Stomach (tissue), 4 donors: ENCODE results near the gene CRABP2.

ENCODE experiments used
- EP300 ChIP-seq: sonication (generic); formaldehyde crosslinking; IDR thresholded peaks from one replicate; pipeline ENCODE4 v1.6.1; 2017; ENCODE audit warnings: antibody characterized with exemption
- POLR2A ChIP-seq, 4 donors: fragments of 450-650 bp; IDR thresholded peaks; one replicate each; pipeline ENCODE4 v1.6.1; 2016; ENCODE audit warnings: antibody characterized with exemption in 4 of 4, control low read depth in 2 of 4, mild to moderate bottlenecking in 1 of 4, moderate library complexity in 1 of 4
- POLR2AphosphoS5 ChIP-seq, 3 donors: sonication (generic); formaldehyde crosslinking; IDR thresholded peaks; one replicate each; pipeline ENCODE4 v1.6.1; 2016; ENCODE audit warnings: antibody characterized with exemption in 3 of 3
- TF ChIP-seq, protein P1 (sequence below), 7 experiments: fragments of 450-650 bp in 4 of 7; fragments of 200-600 bp in 3 of 7; sonication (generic) in 3 of 7; IDR thresholded peaks; one replicate each; pipeline ENCODE4 v1.5.1; 2016 to 2019; ENCODE audit warnings: antibody characterized with exemption in 7 of 7, control low read depth in 2 of 7, mild to moderate bottlenecking in 1 of 7

DNA sequence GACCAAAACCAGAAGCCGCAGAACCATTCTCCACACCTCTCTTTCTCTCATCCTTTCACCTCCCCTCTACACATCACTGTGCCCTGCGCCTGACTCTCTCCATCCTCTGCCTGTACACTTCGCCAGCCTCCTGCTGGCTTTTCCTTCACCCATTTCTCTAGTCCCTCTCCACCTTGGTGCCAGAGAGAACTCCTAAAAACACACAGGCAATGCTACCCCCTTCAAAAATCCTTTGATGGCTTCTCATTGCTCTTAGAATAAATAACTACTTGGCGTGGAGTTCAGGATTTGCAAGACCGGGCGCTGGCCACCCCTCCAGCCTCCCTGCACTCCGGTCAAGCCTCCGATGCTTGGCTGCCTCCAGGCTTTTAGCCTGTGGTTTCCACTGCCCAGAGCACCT is 8.6 kb downstream of the CRABP2 start:
- TF ChIP-seq, protein P1, sequence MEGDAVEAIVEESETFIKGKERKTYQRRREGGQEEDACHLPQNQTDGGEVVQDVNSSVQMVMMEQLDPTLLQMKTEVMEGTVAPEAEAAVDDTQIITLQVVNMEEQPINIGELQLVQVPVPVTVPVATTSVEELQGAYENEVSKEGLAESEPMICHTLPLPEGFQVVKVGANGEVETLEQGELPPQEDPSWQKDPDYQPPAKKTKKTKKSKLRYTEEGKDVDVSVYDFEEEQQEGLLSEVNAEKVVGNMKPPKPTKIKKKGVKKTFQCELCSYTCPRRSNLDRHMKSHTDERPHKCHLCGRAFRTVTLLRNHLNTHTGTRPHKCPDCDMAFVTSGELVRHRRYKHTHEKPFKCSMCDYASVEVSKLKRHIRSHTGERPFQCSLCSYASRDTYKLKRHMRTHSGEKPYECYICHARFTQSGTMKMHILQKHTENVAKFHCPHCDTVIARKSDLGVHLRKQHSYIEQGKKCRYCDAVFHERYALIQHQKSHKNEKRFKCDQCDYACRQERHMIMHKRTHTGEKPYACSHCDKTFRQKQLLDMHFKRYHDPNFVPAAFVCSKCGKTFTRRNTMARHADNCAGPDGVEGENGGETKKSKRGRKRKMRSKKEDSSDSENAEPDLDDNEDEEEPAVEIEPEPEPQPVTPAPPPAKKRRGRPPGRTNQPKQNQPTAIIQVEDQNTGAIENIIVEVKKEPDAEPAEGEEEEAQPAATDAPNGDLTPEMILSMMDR (IDR thresholded peaks at IDR 0.05): no peak
- TF ChIP-seq POLR2A (IDR thresholded peaks at IDR 0.05) (no peak), POLR2AphosphoS5 (IDR thresholded peaks at IDR 0.05) (no peak), EP300 (no peak)
